Measurements from ENCODE around the gene ALPL.

DNA sequence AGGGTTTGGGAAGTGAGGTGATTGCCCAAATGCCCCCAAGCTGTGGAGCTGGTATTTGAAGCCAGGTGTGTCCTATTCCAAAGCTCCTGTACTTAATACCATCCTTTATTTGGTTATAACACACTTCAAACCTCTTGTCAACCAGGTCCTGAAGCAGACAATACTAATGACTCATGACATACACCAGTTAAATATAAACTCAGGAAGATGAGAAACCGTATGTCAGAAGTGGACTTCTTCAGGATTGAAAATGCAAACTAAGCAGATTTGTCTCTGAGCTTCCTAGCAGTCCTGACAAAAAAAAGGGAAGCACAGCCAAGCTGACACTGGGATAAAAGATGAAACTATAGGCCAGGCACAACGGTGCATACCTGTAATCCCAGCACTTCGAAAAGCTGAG is 70.6 kb downstream of the ALPL start:
- no peak for TF ChIP-seq EZH2 (IDR thresholded peaks at IDR 0.05; ENCODE audit: borderline replicate concordance, low read depth, low read length)
- TF ChIP-seq, protein P1, sequence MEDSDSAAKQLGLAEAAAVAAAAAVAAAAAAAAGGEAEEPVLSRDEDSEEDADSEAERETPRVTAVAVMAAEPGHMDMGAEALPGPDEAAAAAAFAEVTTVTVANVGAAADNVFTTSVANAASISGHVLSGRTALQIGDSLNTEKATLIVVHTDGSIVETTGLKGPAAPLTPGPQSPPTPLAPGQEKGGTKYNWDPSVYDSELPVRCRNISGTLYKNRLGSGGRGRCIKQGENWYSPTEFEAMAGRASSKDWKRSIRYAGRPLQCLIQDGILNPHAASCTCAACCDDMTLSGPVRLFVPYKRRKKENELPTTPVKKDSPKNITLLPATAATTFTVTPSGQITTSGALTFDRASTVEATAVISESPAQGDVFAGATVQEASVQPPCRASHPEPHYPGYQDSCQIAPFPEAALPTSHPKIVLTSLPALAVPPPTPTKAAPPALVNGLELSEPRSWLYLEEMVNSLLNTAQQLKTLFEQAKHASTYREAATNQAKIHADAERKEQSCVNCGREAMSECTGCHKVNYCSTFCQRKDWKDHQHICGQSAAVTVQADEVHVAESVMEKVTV (CRISPR knock-in tag; IDR thresholded peaks at IDR 0.05) = no peak
- no peak for TF ChIP-seq CHD2 (IDR thresholded peaks at IDR 0.05; ENCODE audit: low read depth, low read length)
- TF ChIP-seq SRSF3 (IDR thresholded peaks at IDR 0.05; ENCODE audit: insufficient read depth, low read length) = no peak
- TF ChIP-seq, protein P2, sequence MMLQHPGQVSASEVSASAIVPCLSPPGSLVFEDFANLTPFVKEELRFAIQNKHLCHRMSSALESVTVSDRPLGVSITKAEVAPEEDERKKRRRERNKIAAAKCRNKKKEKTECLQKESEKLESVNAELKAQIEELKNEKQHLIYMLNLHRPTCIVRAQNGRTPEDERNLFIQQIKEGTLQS (IDR thresholded peaks at IDR 0.05) = no peak
- TF ChIP-seq, protein P2 (CRISPR knock-in tag; conservative IDR thresholded peaks at IDR 0.05) = no peak
- TF ChIP-seq, protein P3, sequence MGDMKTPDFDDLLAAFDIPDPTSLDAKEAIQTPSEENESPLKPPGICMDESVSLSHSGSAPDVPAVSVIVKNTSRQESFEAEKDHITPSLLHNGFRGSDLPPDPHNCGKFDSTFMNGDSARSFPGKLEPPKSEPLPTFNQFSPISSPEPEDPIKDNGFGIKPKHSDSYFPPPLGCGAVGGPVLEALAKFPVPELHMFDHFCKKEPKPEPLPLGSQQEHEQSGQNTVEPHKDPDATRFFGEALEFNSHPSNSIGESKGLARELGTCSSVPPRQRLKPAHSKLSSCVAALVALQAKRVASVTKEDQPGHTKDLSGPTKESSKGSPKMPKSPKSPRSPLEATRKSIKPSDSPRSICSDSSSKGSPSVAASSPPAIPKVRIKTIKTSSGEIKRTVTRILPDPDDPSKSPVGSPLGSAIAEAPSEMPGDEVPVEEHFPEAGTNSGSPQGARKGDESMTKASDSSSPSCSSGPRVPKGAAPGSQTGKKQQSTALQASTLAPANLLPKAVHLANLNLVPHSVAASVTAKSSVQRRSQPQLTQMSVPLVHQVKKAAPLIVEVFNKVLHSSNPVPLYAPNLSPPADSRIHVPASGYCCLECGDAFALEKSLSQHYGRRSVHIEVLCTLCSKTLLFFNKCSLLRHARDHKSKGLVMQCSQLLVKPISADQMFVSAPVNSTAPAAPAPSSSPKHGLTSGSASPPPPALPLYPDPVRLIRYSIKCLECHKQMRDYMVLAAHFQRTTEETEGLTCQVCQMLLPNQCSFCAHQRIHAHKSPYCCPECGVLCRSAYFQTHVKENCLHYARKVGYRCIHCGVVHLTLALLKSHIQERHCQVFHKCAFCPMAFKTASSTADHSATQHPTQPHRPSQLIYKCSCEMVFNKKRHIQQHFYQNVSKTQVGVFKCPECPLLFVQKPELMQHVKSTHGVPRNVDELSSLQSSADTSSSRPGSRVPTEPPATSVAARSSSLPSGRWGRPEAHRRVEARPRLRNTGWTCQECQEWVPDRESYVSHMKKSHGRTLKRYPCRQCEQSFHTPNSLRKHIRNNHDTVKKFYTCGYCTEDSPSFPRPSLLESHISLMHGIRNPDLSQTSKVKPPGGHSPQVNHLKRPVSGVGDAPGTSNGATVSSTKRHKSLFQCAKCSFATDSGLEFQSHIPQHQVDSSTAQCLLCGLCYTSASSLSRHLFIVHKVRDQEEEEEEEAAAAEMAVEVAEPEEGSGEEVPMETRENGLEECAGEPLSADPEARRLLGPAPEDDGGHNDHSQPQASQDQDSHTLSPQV (IDR thresholded peaks at IDR 0.05) = no peak
- TF ChIP-seq POLR2A (conservative IDR thresholded peaks at IDR 0.05) = no peak
- TF ChIP-seq, protein P4, sequence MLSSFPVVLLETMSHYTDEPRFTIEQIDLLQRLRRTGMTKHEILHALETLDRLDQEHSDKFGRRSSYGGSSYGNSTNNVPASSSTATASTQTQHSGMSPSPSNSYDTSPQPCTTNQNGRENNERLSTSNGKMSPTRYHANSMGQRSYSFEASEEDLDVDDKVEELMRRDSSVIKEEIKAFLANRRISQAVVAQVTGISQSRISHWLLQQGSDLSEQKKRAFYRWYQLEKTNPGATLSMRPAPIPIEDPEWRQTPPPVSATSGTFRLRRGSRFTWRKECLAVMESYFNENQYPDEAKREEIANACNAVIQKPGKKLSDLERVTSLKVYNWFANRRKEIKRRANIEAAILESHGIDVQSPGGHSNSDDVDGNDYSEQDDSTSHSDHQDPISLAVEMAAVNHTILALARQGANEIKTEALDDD (IDR thresholded peaks at IDR 0.05) = no peak
